K562 (cell line): Measurements from ENCODE around the gene IL1B. TPM values are rescaled to one million over a fixed set of nuclear protein-coding genes. Genes with fewer than 3 reads are reported as not detected.
A peak's percentile ranks its signal among the peaks of the same experiment; 100 is the strongest.

ENCODE experiments used
- CBX1 ChIP-seq: sonication (generic); IDR thresholded peaks from 2 replicates; pipeline ENCODE4 v1.6.1; 2016; ENCODE audit warnings: antibody characterized with exemption, low read depth, mild to moderate bottlenecking
- CBX2 ChIP-seq: fragments of 200-600 bp; sonication (generic); IDR thresholded peaks from one replicate; pipeline ENCODE4 v1.6.1; 2012; ENCODE audit warnings: mild to moderate bottlenecking, low read length, inconsistent platforms; ENCODE audit not compliant: insufficient read depth, poor library complexity, severe bottlenecking
- CC2D1A ChIP-seq: fragments of 450-650 bp; IDR thresholded peaks from 2 replicates; pipeline ENCODE4 v1.6.1; 2017; ENCODE audit warnings: mild to moderate bottlenecking
- CREBBP ChIP-seq: IDR thresholded peaks from one replicate; pipeline ENCODE4 v1.6.1; 2012; ENCODE audit warnings: low read depth, mild to moderate bottlenecking, control low read depth, inconsistent platforms, low read length
- FOXP4 ChIP-seq: sonication (generic); formaldehyde crosslinking; IDR thresholded peaks from 2 replicates; pipeline ENCODE4 v1.8.0; 2022; ENCODE audit warnings: mild to moderate bottlenecking, missing genetic modification reagents, borderline replicate concordance
- GATAD2A ChIP-seq: fragments of 450-650 bp; IDR thresholded peaks from 2 replicates; pipeline ENCODE4 v1.6.1; 2017
- HEY1 ChIP-seq: fragments of 250-450 bp; sonication (Bioruptor Pico); IDR thresholded peaks from 2 replicates; pipeline ENCODE4 v1.5.0; 2020; ENCODE audit warnings: mild to moderate bottlenecking, moderate library complexity, borderline replicate concordance
- KLF13 ChIP-seq: fragments of 450-650 bp; IDR thresholded peaks from 2 replicates; pipeline ENCODE4 v1.6.1; 2016; ENCODE audit warnings: missing genetic modification characterization, low read depth, mild to moderate bottlenecking, missing compliant biosample characterization, moderate library complexity, borderline replicate concordance
- MAFK ChIP-seq: IDR thresholded peaks from 2 replicates; pipeline ENCODE4 v1.6.1; 2011; ENCODE audit warnings: low read length, improper control_type of control experiment
- MEIS2 ChIP-seq: fragments of 450-650 bp; IDR thresholded peaks from 2 replicates; pipeline ENCODE4 v1.6.1; 2014; ENCODE audit warnings: mild to moderate bottlenecking; ENCODE audit not compliant: partially characterized antibody
- NFIX ChIP-seq: fragments of 250-450 bp; sonication (Bioruptor Pico); IDR thresholded peaks from 2 replicates; pipeline ENCODE4 v1.4.0; 2020; ENCODE audit warnings: low read depth, mild to moderate bottlenecking, moderate library complexity
- NR3C1 ChIP-seq: sonication (generic); formaldehyde crosslinking; IDR thresholded peaks from 2 replicates; pipeline ENCODE4 v1.8.1; 2022; ENCODE audit warnings: missing genetic modification reagents
- PHB2 ChIP-seq: fragments of 450-650 bp; IDR thresholded peaks from 2 replicates; pipeline ENCODE4 v1.6.1; 2017; ENCODE audit warnings: low read depth
- PKNOX1 ChIP-seq: fragments of 450-650 bp; IDR thresholded peaks from 2 replicates; pipeline ENCODE4 v1.6.1; 2016
- RAD21 ChIP-seq, 2 experiments: fragments of 250-450 bp in 1 of 2; fragments of 450-650 bp in 1 of 2; sonication (Bioruptor Pico) in 1 of 2; formaldehyde crosslinking in 1 of 2; IDR thresholded peaks in 1 of 2; conservative IDR thresholded peaks in 1 of 2; 2 replicates each; pipeline versions ENCODE4 v1.4.0 to v1.8.0; 2020 to 2022; ENCODE audit warnings: mild to moderate bottlenecking in 2 of 2, moderate library complexity in 1 of 2
- RBM25 ChIP-seq: fragments of 200-400 bp; formaldehyde crosslinking; IDR thresholded peaks from 2 replicates; pipeline ENCODE4 v1.6.1; 2018; ENCODE audit warnings: low read length, low read depth, moderate library complexity; ENCODE audit not compliant: severe bottlenecking
- TAL1 ChIP-seq: fragments of 450-650 bp; IDR thresholded peaks from 2 replicates; pipeline ENCODE4 v1.6.1; 2016; ENCODE audit warnings: mild to moderate bottlenecking
- ZFPM2 ChIP-seq: fragments of 250-450 bp; sonication (Bioruptor Pico); IDR thresholded peaks from 2 replicates; pipeline ENCODE4 v1.5.1; 2022; ENCODE audit warnings: mild to moderate bottlenecking
- ZNF24 ChIP-seq: fragments of 450-650 bp; IDR thresholded peaks from 2 replicates; pipeline ENCODE4 v1.6.1; 2016
- ZNF592 ChIP-seq: fragments of 450-650 bp; IDR thresholded peaks from 2 replicates; pipeline ENCODE4 v1.6.1; 2017; ENCODE audit warnings: antibody characterized with exemption, mild to moderate bottlenecking
- ZNF830 ChIP-seq: fragments of 250-450 bp; sonication (Bioruptor Pico); IDR thresholded peaks from 2 replicates; pipeline ENCODE4 v1.5.0; 2021; ENCODE audit warnings: mild to moderate bottlenecking
- polyA plus RNA-seq, 8 experiments: library from polyadenylated mRNA; depleted of rRNA in 4 of 8; stranded (reverse) in 5 of 8; unstranded in 3 of 8; fragments of >200 nt; fragmentation: Nextera tagmentation in 2 of 8; fragmentation: Illumina TruSeq in 1 of 8; extraction: Ambion mirVana in 2 of 8; extraction: Trizol in 1 of 8; gene quantifications; 2 replicates each; pipeline versions ENCODE4 v1.2.1 to v1.2.3, GENCODE V29; 2011 to 2014; ENCODE audit warnings: inconsistent platforms in 1 of 8, missing spikeins in 1 of 8
- total RNA-seq, 7 experiments: library from RNA; depleted of rRNA in 6 of 7; stranded (reverse); fragments of >200 nt in 6 of 7; fragmentation: Illumina TruSeq in 2 of 7; extraction: Trizol in 2 of 7; gene quantifications; 2 replicates each; pipeline versions ENCODE4 v1.2.1 to v1.2.3, GENCODE V29; 2011 to 2021; ENCODE audit warnings: low replicate concordance in 1 of 7

IL1B gene
- total and polyA plus RNA-seq, 9 of the 15 experiments (the other 6 are each of a cell fraction or from before 2014, with no cell fraction given) = 0.29 TPM; not detected in 8

GRCh38 chr2:112829101-112829960, 7.2 kb downstream of the IL1B start (continued):
- TF ChIP-seq RAD21 (CRISPR knock-in tag; conservative IDR thresholded peaks at IDR 0.05 in 1 of 2, IDR thresholded peaks at IDR 0.05 in 1 of 2) (no peak; a peak in 1 of 4 replicates), PHB2 (0 out of 2 replicates have a peak, but pooled peaks have one; percentile 14), NR3C1 (CRISPR knock-in tag) (no peak), ZNF592 (no peak), MAFK (no peak), TAL1 (peak; percentile 85), KLF13 (tag) (no peak), PKNOX1 (peak; percentile 63), CREBBP (no peak), FOXP4 (CRISPR knock-in tag) (no peak), GATAD2A (no peak), RBM25 (no peak), HEY1 (no peak), MEIS2 (peak; percentile 72), CBX2 (no peak), ZFPM2 (CRISPR knock-in tag) (no peak), ZNF830 (no peak), ZNF24 (0 out of 2 replicates have a peak, but pooled peaks have one; percentile 22), NFIX (CRISPR knock-in tag) (no peak), CC2D1A (peak; percentile 23; the same call in 1 of the 2 replicates), CBX1 (no peak)
